Measurements from ENCODE around the gene BACE1.

DNA sequence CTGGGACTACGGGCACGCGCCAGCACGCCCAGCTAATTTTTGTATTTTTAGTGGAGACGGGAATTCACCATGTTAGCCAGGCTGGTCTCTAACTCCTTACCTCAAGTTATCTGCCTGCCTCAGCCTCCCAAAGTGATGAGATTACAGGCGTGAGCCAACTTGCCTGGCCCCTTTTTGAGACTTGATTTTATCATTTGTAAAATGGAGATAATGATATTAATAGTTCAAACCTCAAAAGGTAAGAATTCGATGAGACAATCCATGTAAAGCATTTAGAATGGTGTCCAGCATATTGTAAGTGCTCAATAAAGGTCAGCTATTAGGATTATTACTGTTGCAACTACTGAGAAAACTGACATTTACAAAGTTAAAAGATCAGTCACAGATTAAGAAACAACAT, 2.7 kb upstream of the BACE1 start:
- no peak for TF ChIP-seq POLR2A (IDR thresholded peaks at IDR 0.05)
- TF ChIP-seq, protein P1, sequence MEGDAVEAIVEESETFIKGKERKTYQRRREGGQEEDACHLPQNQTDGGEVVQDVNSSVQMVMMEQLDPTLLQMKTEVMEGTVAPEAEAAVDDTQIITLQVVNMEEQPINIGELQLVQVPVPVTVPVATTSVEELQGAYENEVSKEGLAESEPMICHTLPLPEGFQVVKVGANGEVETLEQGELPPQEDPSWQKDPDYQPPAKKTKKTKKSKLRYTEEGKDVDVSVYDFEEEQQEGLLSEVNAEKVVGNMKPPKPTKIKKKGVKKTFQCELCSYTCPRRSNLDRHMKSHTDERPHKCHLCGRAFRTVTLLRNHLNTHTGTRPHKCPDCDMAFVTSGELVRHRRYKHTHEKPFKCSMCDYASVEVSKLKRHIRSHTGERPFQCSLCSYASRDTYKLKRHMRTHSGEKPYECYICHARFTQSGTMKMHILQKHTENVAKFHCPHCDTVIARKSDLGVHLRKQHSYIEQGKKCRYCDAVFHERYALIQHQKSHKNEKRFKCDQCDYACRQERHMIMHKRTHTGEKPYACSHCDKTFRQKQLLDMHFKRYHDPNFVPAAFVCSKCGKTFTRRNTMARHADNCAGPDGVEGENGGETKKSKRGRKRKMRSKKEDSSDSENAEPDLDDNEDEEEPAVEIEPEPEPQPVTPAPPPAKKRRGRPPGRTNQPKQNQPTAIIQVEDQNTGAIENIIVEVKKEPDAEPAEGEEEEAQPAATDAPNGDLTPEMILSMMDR (IDR thresholded peaks at IDR 0.05), result no peak

All from testis (tissue), 2 donors.